Karpas-422 (cell line): ENCODE data around the gene HES3. TPM values are rescaled to one million over a fixed set of nuclear protein-coding genes. Genes with fewer than 3 reads are reported as not detected.
A peak's percentile ranks its signal among the peaks of the same experiment; 100 is the strongest.

Experiments
- DNase-seq: peaks from one replicate; pipeline ENCODE4 v3.0.0-alpha.2; 2015
- H2AFZ ChIP-seq: fragments of 200-600 bp; sonication (generic); 2 replicates; pipeline ENCODE4 v1.6.1; 2014; ENCODE audit warnings: antibody characterized with exemption, low read length, mixed read lengths
- H3K27ac ChIP-seq: fragments of 200-600 bp; sonication (generic); 2 replicates; pipeline ENCODE4 v1.5.1; 2014; ENCODE audit warnings: mild to moderate bottlenecking, low read length, moderate library complexity
- H3K27me3 ChIP-seq: fragments of 200-600 bp; sonication (generic); 2 replicates; pipeline ENCODE4 v1.6.1; 2014; ENCODE audit warnings: low read length, mixed read lengths
- H3K36me3 ChIP-seq: fragments of 200-600 bp; sonication (generic); 2 replicates; pipeline ENCODE4 v1.6.1; 2014; ENCODE audit warnings: low read length, mixed read lengths; ENCODE audit not compliant: insufficient read depth
- H3K4me1 ChIP-seq: fragments of 200-600 bp; sonication (generic); 2 replicates; pipeline ENCODE4 v1.6.1; 2014; ENCODE audit warnings: mild to moderate bottlenecking, low read length, mixed read lengths
- H3K4me2 ChIP-seq: fragments of 200-600 bp; sonication (generic); 2 replicates; pipeline ENCODE4 v1.6.1; 2014; ENCODE audit warnings: low read length, low read depth, mild to moderate bottlenecking; ENCODE audit not compliant: poor library complexity, severe bottlenecking
- H3K4me3 ChIP-seq: fragments of 200-600 bp; sonication (generic); 2 replicates; pipeline ENCODE4 v1.5.1; 2014; ENCODE audit warnings: mild to moderate bottlenecking, antibody characterized with exemption, low read length, mixed read lengths
- H3K79me2 ChIP-seq: fragments of 200-600 bp; sonication (generic); 2 replicates; pipeline ENCODE4 v1.6.1; 2014; ENCODE audit warnings: mild to moderate bottlenecking, low read length, mixed read lengths
- H3K9ac ChIP-seq: fragments of 200-600 bp; sonication (generic); 2 replicates; pipeline ENCODE4 v1.6.0; 2014; ENCODE audit warnings: low read length
- H3K9me2 ChIP-seq: fragments of 200-600 bp; sonication (generic), shearing (Covaris generic); replicated peaks from 2 replicates; pipeline ENCODE4 v1.6.0; 2014; ENCODE audit warnings: mild to moderate bottlenecking, low read length, moderate library complexity; ENCODE audit not compliant: insufficient read depth
- H3K9me3 ChIP-seq: fragments of 300-700, 200-600 bp; sonication (generic); 2 replicates; pipeline ENCODE4 v1.6.1; 2014; ENCODE audit warnings: low read length, mixed read lengths
- H4K20me1 ChIP-seq: fragments of 200-600 bp; sonication (generic); 2 replicates; pipeline ENCODE4 v1.6.1; 2014; ENCODE audit warnings: mild to moderate bottlenecking, antibody characterized with exemption, low read length, low read depth; ENCODE audit not compliant: insufficient read depth
- total RNA-seq: library from RNA; depleted of rRNA; stranded (reverse); fragments of >200 nt; shearing (Covaris generic); gene quantifications from 2 replicates; pipeline ENCODE4 v1.2.3, GENCODE V29; 2014; ENCODE audit warnings: low replicate concordance

The HES3 gene
- total RNA-seq, 1 experiment from 2014 or later: not detected

DNA sequence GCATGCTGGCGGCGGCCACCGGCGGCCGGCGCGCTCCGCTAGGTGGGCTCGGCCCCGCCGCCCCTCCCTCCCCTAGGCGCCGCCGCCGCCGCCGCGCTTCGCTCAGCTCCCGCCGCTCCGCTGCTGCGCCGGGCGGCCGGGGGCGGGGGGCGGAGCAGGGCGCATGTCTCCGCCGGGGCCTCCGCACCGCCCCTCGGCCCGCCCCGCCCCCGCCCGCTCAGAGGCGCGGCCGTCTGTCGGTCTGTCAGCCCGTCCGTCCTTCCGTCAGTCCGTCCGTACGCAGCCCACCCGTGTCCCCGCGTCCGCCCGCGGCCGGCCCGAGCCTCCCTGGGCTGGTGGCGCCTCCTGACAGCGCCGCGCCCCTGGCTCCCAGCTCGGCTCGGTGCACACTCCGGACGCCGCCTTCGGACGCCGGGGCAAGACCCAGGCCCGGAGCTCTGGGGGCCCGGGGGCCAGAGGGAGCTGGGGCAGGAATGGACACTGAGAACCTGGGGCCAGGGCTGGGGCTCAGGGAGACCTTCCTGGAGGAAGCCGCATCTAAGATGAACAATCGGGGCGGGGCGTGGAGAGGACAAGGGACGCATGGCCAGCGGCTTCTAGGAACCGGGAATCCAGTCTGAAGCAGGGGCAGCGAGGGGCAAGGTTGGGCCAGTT lies 17.1 kb downstream of the HES3 start, which contains the start of gene GPR153:
Gene GPR153 (minus strand): TSS at position 138 of the 654 bp plus-strand sequence. CDS start 6,193 bp downstream, outside the sequence.
- no peaks in the 10 kb centered on the region for H3K36me3 ChIP-seq
- H3K4me1 ChIP-seq: peaks cover 35% of the 10 kb centered on the region
- DNase-seq: peak; percentile 85
- H3K27ac ChIP-seq: no peak within 1 kb of the TSS
- peak within 1 kb of the TSS; percentile 72 for H3K4me3 ChIP-seq
- H2AFZ ChIP-seq: peak within 1 kb of the TSS; percentile 78; the same call in 1 of the 2 replicates
- peak within 1 kb of the TSS; percentile 64 for H3K9ac ChIP-seq
- no peaks in the 10 kb centered on the region for H3K9me2 ChIP-seq
- H3K4me2 ChIP-seq: peak within 1 kb of the TSS; percentile 94
- no peaks in the 10 kb centered on the region for H3K9me3 ChIP-seq
- peaks cover 20% of the 10 kb centered on the region; the same call in 1 of the 2 replicates for H4K20me1 ChIP-seq
- no peaks in the 10 kb centered on the region for H3K79me2 ChIP-seq
- H3K27me3 ChIP-seq: no peaks in the 10 kb centered on the region

DNA sequence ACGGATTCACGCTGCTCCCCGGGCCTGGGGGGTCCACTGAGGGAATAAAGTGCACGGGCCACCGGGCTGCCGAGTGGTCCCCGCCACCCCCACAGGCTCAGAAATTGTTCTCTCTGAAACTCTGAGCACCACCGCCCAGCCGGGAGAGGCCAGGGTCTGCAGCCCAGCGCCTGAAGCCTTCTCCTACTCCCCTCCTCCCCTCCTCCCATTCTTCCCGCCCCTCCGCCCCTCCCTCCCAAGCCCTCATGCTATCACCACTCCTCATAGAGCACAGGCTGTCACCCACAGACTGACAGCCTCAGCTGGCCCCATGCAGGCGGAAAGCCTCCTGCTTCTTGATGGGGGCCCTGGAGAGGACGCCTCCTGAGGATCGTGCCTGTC lies 17.6 kb downstream of the HES3 start:
- DNase-seq: peak; percentile 63
- Histone ChIP-seq H3K9me3 (no peaks in the 10 kb centered on the region), H3K4me2 (peak overlapping the region; percentile 47), H3K4me3 (no peak overlapping the region; the same call in 1 of the 2 replicates), H2AFZ (no peak overlapping the region), H4K20me1 (peaks cover 20% of the 10 kb centered on the region; the same call in 1 of the 2 replicates), H3K27ac (no peak overlapping the region), H3K79me2 (no peaks in the 10 kb centered on the region), H3K4me1 (peaks cover 35% of the 10 kb centered on the region), H3K36me3 (no peaks in the 10 kb centered on the region), H3K9ac (no peak overlapping the region), H3K27me3 (no peaks in the 10 kb centered on the region), H3K9me2 (no peaks in the 10 kb centered on the region)

DNA sequence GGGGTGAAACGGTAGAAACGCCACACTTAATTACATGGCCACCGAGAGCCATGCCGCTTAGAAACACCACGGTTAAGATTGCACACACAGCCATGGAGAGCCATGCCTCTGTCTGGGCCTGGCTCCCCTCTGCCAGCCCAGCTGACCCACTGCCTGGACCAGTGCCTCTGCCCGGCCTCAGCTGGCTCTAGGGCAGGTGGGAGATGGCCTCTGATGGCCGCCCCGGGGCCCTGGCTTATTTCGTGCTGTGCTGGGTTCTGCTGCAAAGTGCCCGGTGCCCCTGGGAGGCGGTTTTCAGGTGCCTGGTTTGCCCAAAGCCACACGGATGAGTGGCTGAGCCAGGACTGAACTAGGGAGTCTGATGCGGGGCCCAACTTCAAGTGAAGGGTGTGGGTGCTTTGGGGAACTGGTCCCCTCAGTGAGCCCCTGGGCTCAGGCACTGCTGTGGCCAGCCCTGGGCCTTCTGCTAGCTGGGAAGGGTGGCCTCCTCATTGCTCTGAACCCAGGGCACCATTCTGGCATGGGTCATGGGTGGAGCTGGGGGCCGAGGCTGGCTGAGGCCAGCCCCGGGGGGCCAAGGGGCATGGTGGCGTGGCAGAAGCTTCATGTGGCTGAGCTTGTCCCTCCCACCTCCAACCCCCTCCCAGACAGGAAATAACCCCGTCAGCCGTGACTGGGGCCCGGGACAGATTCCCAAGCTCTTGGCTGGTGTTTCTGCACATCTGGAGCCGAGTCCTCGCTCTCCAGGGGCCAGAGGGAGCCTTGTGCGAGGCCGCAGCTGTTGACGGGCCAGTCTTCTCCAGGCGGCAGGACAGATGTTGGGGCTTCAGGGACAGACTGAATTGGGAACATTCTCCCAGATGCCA lies 18.8 kb downstream of the HES3 start:
- no peaks in the 10 kb centered on the region for H3K36me3 ChIP-seq
- H3K9me3 ChIP-seq: no peaks in the 10 kb centered on the region
- H3K79me2 ChIP-seq: no peaks in the 10 kb centered on the region
- H3K9me2 ChIP-seq: no peaks in the 10 kb centered on the region
- no peak for DNase-seq
- H3K27ac ChIP-seq: no peak overlapping the region
- H3K4me2 ChIP-seq: peak overlapping the region; percentile 16
- no peaks in the 10 kb centered on the region for H3K27me3 ChIP-seq
- H3K4me3 ChIP-seq: no peak overlapping the region
- H2AFZ ChIP-seq: no peak overlapping the region
- H3K9ac ChIP-seq: 0 out of 2 replicates have a peak overlapping the region, but pooled peaks have one; percentile 6
- peaks cover 20% of the 10 kb centered on the region; the same call in 1 of the 2 replicates for H4K20me1 ChIP-seq
- peaks cover 35% of the 10 kb centered on the region for H3K4me1 ChIP-seq

DNA sequence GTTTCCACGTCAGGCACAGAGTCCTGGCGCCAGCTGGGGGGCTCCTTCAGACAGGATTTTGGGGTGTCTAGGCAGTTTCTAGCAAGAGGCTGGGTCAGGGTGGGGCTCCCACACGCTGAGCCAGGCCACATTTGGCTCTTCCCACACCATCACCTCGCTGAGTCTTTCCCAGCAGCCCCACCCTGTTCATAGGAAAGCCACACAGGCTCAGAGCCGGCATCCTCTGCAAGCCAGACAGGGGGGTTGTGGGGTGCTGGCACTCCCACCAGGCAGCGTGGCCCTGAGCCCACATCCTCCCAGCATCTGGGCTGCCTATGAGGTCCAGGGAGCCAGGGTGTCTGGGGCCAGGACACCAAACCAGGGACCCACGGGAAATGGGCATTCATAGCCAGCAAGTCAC lies 19.7 kb downstream of the HES3 start:
- H3K36me3 ChIP-seq: no peaks in the 10 kb centered on the region
- no peak overlapping the region for H3K9ac ChIP-seq
- no peak overlapping the region for H3K4me2 ChIP-seq
- H4K20me1 ChIP-seq: peaks cover 18% of the 10 kb centered on the region; the same call in 1 of the 2 replicates
- H2AFZ ChIP-seq: no peak overlapping the region
- no peak for DNase-seq
- no peaks in the 10 kb centered on the region for H3K79me2 ChIP-seq
- no peaks in the 10 kb centered on the region for H3K27me3 ChIP-seq
- no peak overlapping the region for H3K4me3 ChIP-seq
- H3K27ac ChIP-seq: no peak overlapping the region
- H3K9me2 ChIP-seq: no peaks in the 10 kb centered on the region
- peaks cover 35% of the 10 kb centered on the region for H3K4me1 ChIP-seq
- H3K9me3 ChIP-seq: no peaks in the 10 kb centered on the region

DNA sequence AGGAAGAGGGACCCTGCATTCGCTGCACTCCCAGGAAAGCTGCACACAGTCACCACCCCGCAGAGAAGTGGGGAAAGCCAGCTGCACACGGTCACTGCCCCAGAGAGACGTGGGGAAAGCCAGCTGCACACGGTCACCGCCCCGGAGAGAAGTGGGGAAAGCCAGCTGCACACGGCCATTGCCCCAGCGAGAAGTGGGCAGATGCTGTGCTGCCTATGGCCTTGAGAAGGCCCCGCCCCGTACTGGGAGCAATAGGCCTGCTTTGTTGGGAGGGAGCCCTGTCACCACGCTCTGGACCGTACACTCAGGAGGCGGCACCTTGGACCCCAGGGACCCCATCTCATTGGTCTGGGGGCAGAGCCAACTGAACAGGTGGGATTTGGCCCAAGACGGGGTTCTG lies 21.2 kb downstream of the HES3 start:
- DNase-seq: no peak
- Histone ChIP-seq H3K79me2 (no peaks in the 10 kb centered on the region), H3K36me3 (no peaks in the 10 kb centered on the region), H3K27ac (no peak overlapping the region), H3K4me3 (no peak overlapping the region), H3K9ac (no peak overlapping the region), H2AFZ (no peak overlapping the region), H3K9me3 (no peaks in the 10 kb centered on the region), H3K27me3 (no peaks in the 10 kb centered on the region), H3K9me2 (no peaks in the 10 kb centered on the region), H4K20me1 (peaks cover 8% of the 10 kb centered on the region; the same call in 1 of the 2 replicates), H3K4me2 (no peak overlapping the region), H3K4me1 (peaks cover 29% of the 10 kb centered on the region)

DNA sequence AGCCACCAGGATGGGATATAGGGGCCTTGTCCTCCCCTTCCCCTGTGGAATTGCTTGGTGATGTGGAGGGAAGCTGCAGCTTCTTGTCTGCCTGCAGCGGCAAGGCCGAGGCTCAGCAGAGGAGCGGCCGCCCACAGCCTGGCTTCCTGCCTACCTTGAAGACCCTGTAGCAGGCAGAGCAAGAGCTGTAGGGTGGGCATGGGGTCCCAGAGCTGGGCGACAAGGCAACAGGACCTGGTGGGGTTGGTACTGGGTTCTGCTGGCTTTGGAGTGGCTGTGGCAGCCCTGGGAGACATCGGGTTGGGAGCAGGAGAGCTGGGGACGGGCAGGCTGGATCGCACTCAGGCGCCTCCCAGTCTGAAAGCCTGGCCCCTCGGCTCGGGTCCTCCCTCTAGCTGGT lies 22.7 kb downstream of the HES3 start:
- H3K9me3 ChIP-seq: no peaks in the 10 kb centered on the region
- no peak overlapping the region for H3K9ac ChIP-seq
- no peaks in the 10 kb centered on the region for H3K9me2 ChIP-seq
- H4K20me1 ChIP-seq: peaks cover 11% of the 10 kb centered on the region; the same call in 1 of the 2 replicates
- no peak overlapping the region for H3K4me2 ChIP-seq
- H3K36me3 ChIP-seq: no peaks in the 10 kb centered on the region
- H3K4me3 ChIP-seq: no peak overlapping the region
- no peaks in the 10 kb centered on the region for H3K79me2 ChIP-seq
- no peak for DNase-seq
- no peak overlapping the region for H3K27ac ChIP-seq
- H2AFZ ChIP-seq: no peak overlapping the region
- H3K4me1 ChIP-seq: peaks cover 20% of the 10 kb centered on the region
- H3K27me3 ChIP-seq: no peaks in the 10 kb centered on the region

DNA sequence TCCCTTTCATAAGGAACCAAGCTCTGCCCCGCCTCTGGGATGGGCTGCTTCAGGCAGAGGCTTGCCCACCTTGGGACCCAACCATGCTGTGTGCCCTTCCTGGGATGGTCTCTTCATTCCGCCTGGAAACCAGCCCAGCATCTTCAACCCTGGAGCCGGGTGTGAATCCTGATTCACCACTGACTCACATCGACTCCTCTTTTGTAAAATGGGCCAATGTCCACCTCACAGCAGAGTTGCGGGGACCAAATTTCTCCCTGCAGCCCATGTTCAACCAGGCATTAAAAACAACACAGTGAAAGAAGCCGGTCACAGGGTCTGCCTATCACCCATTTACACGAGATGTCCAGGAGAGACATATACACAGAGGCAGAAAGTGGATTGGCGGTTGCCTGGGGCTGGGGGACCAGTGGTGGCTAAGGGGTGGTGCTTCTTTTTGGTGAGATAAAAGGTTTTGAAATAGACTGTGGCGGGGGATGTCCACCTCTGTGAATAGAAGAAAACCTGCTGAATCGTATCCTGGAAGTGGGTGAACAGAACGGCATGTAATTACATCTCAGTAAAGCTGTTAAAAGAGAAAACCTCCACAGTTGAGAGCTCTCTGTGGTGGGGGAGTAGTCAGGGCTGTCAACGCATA lies 23.8 kb downstream of the HES3 start:
- H2AFZ ChIP-seq: no peak overlapping the region
- H3K4me2 ChIP-seq: no peak overlapping the region
- H3K4me1 ChIP-seq: peaks cover 8% of the 10 kb centered on the region
- DNase-seq: no peak
- no peak overlapping the region for H3K9ac ChIP-seq
- H3K27ac ChIP-seq: no peak overlapping the region
- no peaks in the 10 kb centered on the region for H3K9me2 ChIP-seq
- H3K27me3 ChIP-seq: no peaks in the 10 kb centered on the region
- H3K79me2 ChIP-seq: no peaks in the 10 kb centered on the region
- no peaks in the 10 kb centered on the region for H3K9me3 ChIP-seq
- peaks cover 11% of the 10 kb centered on the region; the same call in 1 of the 2 replicates for H4K20me1 ChIP-seq
- H3K36me3 ChIP-seq: no peaks in the 10 kb centered on the region
- H3K4me3 ChIP-seq: no peak overlapping the region

DNA sequence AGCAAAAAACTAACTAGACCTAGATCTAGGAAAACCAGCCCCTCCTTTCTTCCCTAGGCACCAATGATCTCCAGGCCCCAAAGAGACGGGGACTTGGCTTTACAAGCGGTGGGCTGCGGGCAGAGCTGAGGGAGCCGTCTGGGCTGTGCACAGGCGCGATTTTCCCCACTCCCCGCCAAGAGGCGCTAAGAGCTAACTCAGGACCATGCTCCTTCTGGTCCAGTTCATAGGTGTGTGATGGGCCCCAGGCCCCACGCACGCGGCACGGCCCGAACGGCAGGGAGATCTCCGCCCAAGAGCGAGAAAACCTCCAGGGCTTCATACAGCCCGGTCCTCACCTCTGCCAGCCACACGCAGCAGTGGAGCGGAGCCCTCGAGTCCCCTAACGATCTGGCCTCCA lies 24.4 kb downstream of the HES3 start:
- peaks cover 2% of the 10 kb centered on the region for H3K4me1 ChIP-seq
- no peaks in the 10 kb centered on the region for H3K27me3 ChIP-seq
- no peaks in the 10 kb centered on the region for H3K36me3 ChIP-seq
- no peak overlapping the region for H3K4me2 ChIP-seq
- no peak for DNase-seq
- no peaks in the 10 kb centered on the region for H3K9me3 ChIP-seq
- H4K20me1 ChIP-seq: peaks cover 11% of the 10 kb centered on the region; the same call in 1 of the 2 replicates
- H3K9ac ChIP-seq: no peak overlapping the region
- H3K27ac ChIP-seq: no peak overlapping the region
- no peak overlapping the region for H2AFZ ChIP-seq
- H3K9me2 ChIP-seq: no peaks in the 10 kb centered on the region
- no peak overlapping the region for H3K4me3 ChIP-seq
- no peaks in the 10 kb centered on the region for H3K79me2 ChIP-seq
